Measurements from ENCODE around the gene B4GALNT4.

B4GALNT4 gene

GRCh38 chr11:425301-425700 lies 56.0 kb downstream of the B4GALNT4 start:
- no peak for DNase-seq

DNA sequence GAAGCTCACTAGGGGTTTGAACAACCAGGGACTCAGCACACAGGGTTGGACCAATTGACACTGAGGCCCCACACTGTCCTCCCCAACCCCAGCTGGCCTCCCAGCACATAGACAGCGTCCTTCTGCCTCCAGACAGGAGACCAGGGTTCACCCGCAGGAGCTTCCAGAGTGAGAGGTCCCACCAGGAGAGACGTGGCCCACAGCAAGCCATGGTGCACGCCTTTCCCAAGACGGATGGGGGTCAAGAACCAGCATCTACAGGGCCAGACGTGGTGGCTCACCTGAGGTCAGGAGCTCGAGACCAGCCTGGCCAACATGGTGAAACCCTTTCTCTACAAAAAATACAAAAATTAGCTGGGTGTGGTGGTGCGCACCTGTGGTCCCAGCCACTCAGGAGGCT lies 57.6 kb downstream of the B4GALNT4 start:
- no peak for DNase-seq

GRCh38 chr11:428295-428694 lies 59.0 kb downstream of the B4GALNT4 start:
- no peak for DNase-seq

GRCh38 chr11:429391-429790 lies 60.1 kb downstream of the B4GALNT4 start:
- DNase-seq, result no peak

- DNase-seq, result no peak
These were observed 60.7 kb downstream of the B4GALNT4 start for GRCh38 chr11:429931-430456.
